ENCODE measurements around the gene RASA2.
"Not testable (repeated sequence)": the region's sequence is repeated elsewhere in the genome, so short reads cannot be mapped to it uniquely, and the experiment has no call there.

Gene RASA2

DNA sequence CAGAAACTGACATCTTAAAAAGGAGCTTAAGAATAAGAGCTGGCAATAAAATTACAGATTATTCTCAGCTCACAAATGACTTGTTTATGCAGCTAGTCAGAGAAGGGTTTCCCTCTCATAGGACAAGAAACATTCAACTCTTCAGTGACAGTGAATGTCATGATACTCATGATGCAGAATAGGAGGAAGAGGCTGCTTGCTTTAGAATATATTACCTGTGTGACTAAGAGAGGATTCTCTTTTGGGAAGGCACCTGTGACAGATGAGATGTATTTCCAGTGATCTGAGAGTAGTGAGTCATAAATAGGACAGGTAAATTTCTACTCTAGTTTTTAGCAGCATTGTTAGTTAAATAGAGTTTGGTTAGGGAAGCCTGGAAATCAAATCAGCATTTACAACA is 39.9 kb downstream of the RASA2 start:
- no peak for DNase-seq (ENCODE audit: extremely low read depth, low read depth)
- TF ChIP-seq, protein P1, sequence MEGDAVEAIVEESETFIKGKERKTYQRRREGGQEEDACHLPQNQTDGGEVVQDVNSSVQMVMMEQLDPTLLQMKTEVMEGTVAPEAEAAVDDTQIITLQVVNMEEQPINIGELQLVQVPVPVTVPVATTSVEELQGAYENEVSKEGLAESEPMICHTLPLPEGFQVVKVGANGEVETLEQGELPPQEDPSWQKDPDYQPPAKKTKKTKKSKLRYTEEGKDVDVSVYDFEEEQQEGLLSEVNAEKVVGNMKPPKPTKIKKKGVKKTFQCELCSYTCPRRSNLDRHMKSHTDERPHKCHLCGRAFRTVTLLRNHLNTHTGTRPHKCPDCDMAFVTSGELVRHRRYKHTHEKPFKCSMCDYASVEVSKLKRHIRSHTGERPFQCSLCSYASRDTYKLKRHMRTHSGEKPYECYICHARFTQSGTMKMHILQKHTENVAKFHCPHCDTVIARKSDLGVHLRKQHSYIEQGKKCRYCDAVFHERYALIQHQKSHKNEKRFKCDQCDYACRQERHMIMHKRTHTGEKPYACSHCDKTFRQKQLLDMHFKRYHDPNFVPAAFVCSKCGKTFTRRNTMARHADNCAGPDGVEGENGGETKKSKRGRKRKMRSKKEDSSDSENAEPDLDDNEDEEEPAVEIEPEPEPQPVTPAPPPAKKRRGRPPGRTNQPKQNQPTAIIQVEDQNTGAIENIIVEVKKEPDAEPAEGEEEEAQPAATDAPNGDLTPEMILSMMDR (IDR thresholded peaks at IDR 0.05; ENCODE audit: low read depth, low read length) = no peak

DNA sequence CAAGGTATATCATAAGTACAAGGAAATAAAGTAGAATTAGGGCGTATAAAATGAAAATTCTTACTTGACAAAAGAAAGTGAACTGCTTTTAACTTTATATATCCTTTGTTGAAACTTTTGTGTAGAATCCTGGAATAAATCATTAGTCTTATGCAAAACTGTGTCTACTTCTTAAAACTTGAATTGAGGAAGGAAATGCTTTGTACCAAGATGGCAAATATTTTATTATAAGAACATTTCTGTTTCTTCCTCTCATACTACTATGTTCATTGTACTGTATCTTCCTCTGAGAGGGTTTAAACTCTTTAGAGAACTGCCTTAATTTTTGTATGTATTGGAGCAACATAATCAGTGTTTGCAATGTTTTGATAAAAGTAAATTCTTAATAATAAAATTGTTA is 42.0 kb downstream of the RASA2 start:
- TF ChIP-seq, protein P1 (IDR thresholded peaks at IDR 0.05; ENCODE audit: low read depth, low read length) = no peak
- no peak for DNase-seq (ENCODE audit: extremely low read depth, low read depth)

DNA sequence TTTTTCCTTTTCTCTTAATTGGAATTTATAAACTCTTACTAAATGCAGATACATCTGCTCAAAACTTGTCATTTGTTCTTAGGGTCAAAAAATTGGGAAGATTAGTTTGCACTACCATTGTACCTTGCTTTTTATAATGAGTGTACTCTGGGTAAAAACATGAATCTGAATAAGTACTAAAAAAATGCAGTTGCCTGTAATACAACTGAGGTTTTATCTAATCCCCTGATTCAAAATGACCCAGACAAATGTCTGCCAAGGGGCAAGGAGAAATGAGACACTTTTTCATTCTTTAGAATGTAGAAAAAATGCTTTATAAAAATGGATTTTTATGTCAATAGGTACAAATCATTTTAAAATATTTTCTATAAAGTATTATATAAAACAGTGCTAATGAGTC is 42.4 kb downstream of the RASA2 start:
- TF ChIP-seq, protein P1 (IDR thresholded peaks at IDR 0.05; ENCODE audit: low read depth, low read length) = no peak
- DNase-seq (ENCODE audit: extremely low read depth, low read depth) = no peak

DNA sequence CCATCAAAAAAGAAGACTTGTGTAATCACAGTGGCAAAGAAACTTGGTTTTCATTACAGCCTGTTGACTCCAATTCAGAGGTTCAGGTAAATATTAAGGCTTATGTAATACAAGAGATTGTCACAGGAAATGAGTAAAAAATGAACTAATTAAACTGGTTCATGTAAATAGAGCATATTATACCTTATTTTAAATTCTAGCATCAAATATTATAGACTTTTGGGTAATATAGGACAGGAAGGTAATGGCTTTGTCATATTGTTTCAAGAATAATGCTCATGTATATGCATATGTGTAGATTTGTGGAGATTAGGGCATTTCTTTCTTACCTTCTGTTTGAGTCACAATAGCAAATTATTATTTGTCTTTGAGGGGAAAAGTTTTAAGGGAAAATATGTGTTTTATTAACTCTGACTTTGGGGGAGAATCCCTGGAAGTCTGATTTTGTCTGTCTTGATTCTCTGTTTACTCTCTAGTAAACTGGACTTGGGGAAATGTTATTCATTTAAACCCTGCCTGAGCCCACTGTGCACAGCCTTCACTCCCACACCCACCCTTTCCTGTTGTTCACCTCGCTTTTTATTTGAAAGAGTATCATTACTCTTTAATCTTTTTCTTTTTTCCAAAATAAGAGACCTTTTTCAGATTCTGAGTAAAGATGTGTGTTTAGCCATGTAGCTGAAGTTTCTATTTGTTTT is 43.0 kb downstream of the RASA2 start:
- TF ChIP-seq, protein P1 (IDR thresholded peaks at IDR 0.05; ENCODE audit: low read depth, low read length) = no peak
- DNase-seq (ENCODE audit: extremely low read depth, low read depth) = no peak

DNA sequence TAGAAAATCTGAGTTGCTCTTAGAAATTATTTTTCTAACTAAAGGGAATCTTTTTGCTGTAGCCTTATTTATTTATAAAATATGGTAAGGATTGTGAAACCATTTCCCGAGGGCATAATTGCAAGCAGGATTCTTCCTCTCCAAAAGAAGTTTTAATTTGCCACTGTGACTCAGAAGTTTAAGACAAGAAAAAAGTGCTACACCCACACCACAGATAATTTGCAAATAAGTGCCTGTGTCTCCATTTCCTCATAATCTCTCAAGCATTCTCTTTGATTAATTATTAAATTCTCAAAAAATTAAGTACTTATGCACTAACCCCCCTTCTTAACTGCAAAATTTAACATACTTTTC is 43.6 kb downstream of the RASA2 start:
- TF ChIP-seq, protein P1 (IDR thresholded peaks at IDR 0.05; ENCODE audit: low read depth, low read length) = no peak
- peak; percentile 44 for DNase-seq (ENCODE audit: extremely low read depth, low read depth)

DNA sequence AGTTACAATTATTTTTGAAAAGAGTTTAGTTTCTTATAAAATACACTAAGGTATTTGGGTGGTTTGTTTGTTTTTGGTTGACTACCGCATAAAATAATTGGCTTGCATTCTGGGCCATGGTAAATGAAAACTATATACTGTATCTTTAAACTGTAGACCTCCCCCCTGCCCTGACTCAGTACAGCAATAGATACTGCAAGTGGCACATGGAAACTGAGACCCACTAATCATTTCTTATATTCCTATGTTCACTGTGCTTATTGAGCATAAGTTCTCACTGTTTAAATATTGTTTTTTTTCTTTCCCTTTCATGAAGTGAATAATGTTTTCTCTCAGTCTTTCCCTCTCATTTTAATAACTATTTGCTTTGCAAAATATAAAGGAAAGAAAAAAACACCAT is 45.8 kb downstream of the RASA2 start:
- DNase-seq (ENCODE audit: extremely low read depth, low read depth) = no peak
- TF ChIP-seq, protein P1 (IDR thresholded peaks at IDR 0.05; ENCODE audit: low read depth, low read length) = no peak

DNA sequence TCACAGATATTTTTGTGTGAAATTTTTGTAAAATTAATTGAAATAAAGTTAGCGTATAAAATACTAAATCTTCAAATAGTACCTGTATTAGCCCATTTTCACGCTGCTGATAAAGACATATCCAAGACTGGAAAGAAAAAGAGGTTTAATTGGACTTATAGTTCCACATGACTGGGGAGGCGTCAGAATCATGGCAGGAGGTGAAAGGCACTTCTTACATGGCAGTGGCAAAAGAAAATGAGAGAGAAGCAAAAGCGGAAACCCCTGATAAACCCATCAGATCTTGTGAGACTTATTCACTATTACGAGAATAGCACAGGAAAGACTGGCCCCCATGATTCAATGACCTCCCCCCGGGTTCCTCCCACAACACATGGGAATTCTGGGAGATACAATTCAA is 49.2 kb downstream of the RASA2 start:
- DNase-seq (ENCODE audit: extremely low read depth, low read depth) = not testable (repeated sequence)

DNA sequence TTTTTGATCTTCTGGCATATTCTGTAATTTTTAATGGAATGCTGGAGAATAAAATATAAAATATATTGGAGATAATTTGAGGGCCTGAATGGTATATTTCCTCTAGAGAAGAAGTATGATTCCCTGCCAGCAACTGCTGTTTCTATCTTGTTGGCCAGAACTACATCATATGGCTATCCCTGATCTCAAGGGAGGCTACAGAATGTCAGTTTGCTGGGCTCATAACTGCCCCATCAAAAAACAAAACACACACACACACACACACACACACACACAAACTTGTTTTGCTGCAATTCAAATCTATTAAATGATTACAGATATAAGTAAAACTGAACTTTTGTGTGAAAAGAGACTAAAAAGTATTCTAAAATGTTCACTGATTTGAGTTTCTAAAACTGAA is 51.0 kb downstream of the RASA2 start:
- TF ChIP-seq, protein P1 (IDR thresholded peaks at IDR 0.05; ENCODE audit: low read depth, low read length) = no peak
- DNase-seq (ENCODE audit: extremely low read depth, low read depth) = no peak
